ENCODE measurements around the gene FAM107B.
"Not testable (repeated sequence)": the region's sequence is repeated elsewhere in the genome, so short reads cannot be mapped to it uniquely, and the experiment has no call there.

The FAM107B gene

GRCh38 chr10:14688189-14688588 lies 86.5 kb downstream of the FAM107B start:
- not testable (repeated sequence) for H3K4me1 ChIP-seq (ENCODE audit: insufficient read depth, low read length)

GRCh38 chr10:14687340-14687739 lies 87.4 kb downstream of the FAM107B start:
- no peaks in the 10 kb centered on the region for H3K4me1 ChIP-seq (ENCODE audit: insufficient read depth, low read length)
- no peaks in the 10 kb centered on the region for H3K27me3 ChIP-seq (ENCODE audit: control insufficient read depth in 1 of 2, insufficient read depth in 2 of 2, low read length in 2 of 2)

More at GRCh38 chr10:14688189-14688588, 86.5 kb downstream of the FAM107B start:
- H3K9ac ChIP-seq (ENCODE audit: low read length); H3K27me3 ChIP-seq (ENCODE audit: control insufficient read depth in 1 of 2, insufficient read depth in 2 of 2, low read length in 2 of 2); H3K4me3 ChIP-seq (ENCODE audit: low read depth in 1 of 2, low read length in 2 of 2); H3K9me3 ChIP-seq (ENCODE audit: low read length); H3K27ac ChIP-seq (ENCODE audit: low read depth, low read length); H3K36me3 ChIP-seq (ENCODE audit: insufficient read depth, low read length): not testable (repeated sequence)

GRCh38 chr10:14686356-14686755 lies 88.3 kb downstream of the FAM107B start:
- H3K9ac ChIP-seq (ENCODE audit: low read length), result no peak overlapping the region
- H3K27ac ChIP-seq (ENCODE audit: low read depth, low read length), result no peak overlapping the region
- H3K27me3 ChIP-seq (ENCODE audit: control insufficient read depth in 1 of 2, insufficient read depth in 2 of 2, low read length in 2 of 2), result no peaks in the 10 kb centered on the region
- H3K4me1 ChIP-seq (ENCODE audit: insufficient read depth, low read length), result no peaks in the 10 kb centered on the region
- no peak overlapping the region for H3K4me3 ChIP-seq (ENCODE audit: low read depth in 1 of 2, low read length in 2 of 2)
- no peaks in the 10 kb centered on the region for H3K36me3 ChIP-seq (ENCODE audit: insufficient read depth, low read length)
- no peaks in the 10 kb centered on the region for H3K9me3 ChIP-seq (ENCODE audit: low read length)

More at GRCh38 chr10:14687340-14687739, 87.4 kb downstream of the FAM107B start:
- Histone ChIP-seq H3K9ac (ENCODE audit: low read length) (no peak overlapping the region), H3K4me3 (ENCODE audit: low read depth in 1 of 2, low read length in 2 of 2) (no peak overlapping the region), H3K27ac (ENCODE audit: low read depth, low read length) (no peak overlapping the region), H3K9me3 (ENCODE audit: low read length) (no peaks in the 10 kb centered on the region), H3K36me3 (ENCODE audit: insufficient read depth, low read length) (no peaks in the 10 kb centered on the region)

GRCh38 chr10:14684354-14684753 lies 90.3 kb downstream of the FAM107B start:
- no peak overlapping the region for H3K9ac ChIP-seq (ENCODE audit: low read length)
- no peaks in the 10 kb centered on the region for H3K36me3 ChIP-seq (ENCODE audit: insufficient read depth, low read length)
- no peak overlapping the region for H3K4me3 ChIP-seq (ENCODE audit: low read depth in 1 of 2, low read length in 2 of 2)
- no peaks in the 10 kb centered on the region for H3K9me3 ChIP-seq (ENCODE audit: low read length)
- no peak overlapping the region for H3K27ac ChIP-seq (ENCODE audit: low read depth, low read length)
- no peaks in the 10 kb centered on the region for H3K4me1 ChIP-seq (ENCODE audit: insufficient read depth, low read length)
- no peaks in the 10 kb centered on the region for H3K27me3 ChIP-seq (ENCODE audit: control insufficient read depth in 1 of 2, insufficient read depth in 2 of 2, low read length in 2 of 2)

- no peak overlapping the region for H3K27ac ChIP-seq (ENCODE audit: low read depth, low read length)
- H3K9ac ChIP-seq (ENCODE audit: low read length), result no peak overlapping the region
- H3K36me3 ChIP-seq (ENCODE audit: insufficient read depth, low read length), result no peaks in the 10 kb centered on the region
- no peaks in the 10 kb centered on the region for H3K27me3 ChIP-seq (ENCODE audit: control insufficient read depth in 1 of 2, insufficient read depth in 2 of 2, low read length in 2 of 2)
- no peak overlapping the region for H3K4me3 ChIP-seq (ENCODE audit: low read depth in 1 of 2, low read length in 2 of 2)
- H3K4me1 ChIP-seq (ENCODE audit: insufficient read depth, low read length), result no peaks in the 10 kb centered on the region
- H3K9me3 ChIP-seq (ENCODE audit: low read length), result no peaks in the 10 kb centered on the region
Measured at GRCh38 chr10:14683256-14683655, 91.4 kb downstream of the FAM107B start.

- Histone ChIP-seq H3K4me3 (ENCODE audit: low read depth in 1 of 2, low read length in 2 of 2) (no peak overlapping the region), H3K36me3 (ENCODE audit: insufficient read depth, low read length) (no peaks in the 10 kb centered on the region), H3K9ac (ENCODE audit: low read length) (no peak overlapping the region), H3K27ac (ENCODE audit: low read depth, low read length) (no peak overlapping the region), H3K9me3 (ENCODE audit: low read length) (no peaks in the 10 kb centered on the region), H3K4me1 (ENCODE audit: insufficient read depth, low read length) (no peaks in the 10 kb centered on the region), H3K27me3 (ENCODE audit: control insufficient read depth in 1 of 2, insufficient read depth in 2 of 2, low read length in 2 of 2) (no peaks in the 10 kb centered on the region)
Measured at GRCh38 chr10:14681802-14682201, 92.9 kb downstream of the FAM107B start.

GRCh38 chr10:14681305-14681704 lies 93.4 kb downstream of the FAM107B start:
- Histone ChIP-seq H3K9ac (ENCODE audit: low read length) (no peak overlapping the region), H3K4me1 (ENCODE audit: insufficient read depth, low read length) (no peaks in the 10 kb centered on the region), H3K4me3 (ENCODE audit: low read depth in 1 of 2, low read length in 2 of 2) (no peak overlapping the region), H3K9me3 (ENCODE audit: low read length) (no peaks in the 10 kb centered on the region), H3K27ac (ENCODE audit: low read depth, low read length) (no peak overlapping the region), H3K36me3 (ENCODE audit: insufficient read depth, low read length) (no peaks in the 10 kb centered on the region), H3K27me3 (ENCODE audit: control insufficient read depth in 1 of 2, insufficient read depth in 2 of 2, low read length in 2 of 2) (no peaks in the 10 kb centered on the region)

GRCh38 chr10:14678637-14679036 lies 96.1 kb downstream of the FAM107B start:
- no peak overlapping the region for H3K9ac ChIP-seq (ENCODE audit: low read length)
- no peaks in the 10 kb centered on the region for H3K36me3 ChIP-seq (ENCODE audit: insufficient read depth, low read length)
- H3K9me3 ChIP-seq (ENCODE audit: low read length), result no peaks in the 10 kb centered on the region
- H3K4me1 ChIP-seq (ENCODE audit: insufficient read depth, low read length), result peaks cover 9% of the 10 kb centered on the region
- no peak overlapping the region for H3K27ac ChIP-seq (ENCODE audit: low read depth, low read length)
- no peaks in the 10 kb centered on the region for H3K27me3 ChIP-seq (ENCODE audit: control insufficient read depth in 1 of 2, insufficient read depth in 2 of 2, low read length in 2 of 2)
- no peak overlapping the region for H3K4me3 ChIP-seq (ENCODE audit: low read depth in 1 of 2, low read length in 2 of 2)

- H3K9me3 ChIP-seq (ENCODE audit: low read length), result no peaks in the 10 kb centered on the region
- H3K9ac ChIP-seq (ENCODE audit: low read length), result no peak overlapping the region
- H3K27me3 ChIP-seq (ENCODE audit: control insufficient read depth in 1 of 2, insufficient read depth in 2 of 2, low read length in 2 of 2), result no peaks in the 10 kb centered on the region
- H3K4me1 ChIP-seq (ENCODE audit: insufficient read depth, low read length), result peaks cover 24% of the 10 kb centered on the region
- H3K27ac ChIP-seq (ENCODE audit: low read depth, low read length), result no peak overlapping the region
- no peak overlapping the region for H3K4me3 ChIP-seq (ENCODE audit: low read depth in 1 of 2, low read length in 2 of 2)
- H3K36me3 ChIP-seq (ENCODE audit: insufficient read depth, low read length), result no peaks in the 10 kb centered on the region
Measured at GRCh38 chr10:14676732-14677131, 98.0 kb downstream of the FAM107B start.

GRCh38 chr10:14674376-14675050 lies 100.2 kb downstream of the FAM107B start:
- H3K36me3 ChIP-seq (ENCODE audit: insufficient read depth, low read length), result no peaks in the 10 kb centered on the region
- H3K27me3 ChIP-seq (ENCODE audit: control insufficient read depth in 1 of 2, insufficient read depth in 2 of 2, low read length in 2 of 2), result no peaks in the 10 kb centered on the region
- H3K27ac ChIP-seq (ENCODE audit: low read depth, low read length), result no peak overlapping the region
- H3K4me1 ChIP-seq (ENCODE audit: insufficient read depth, low read length), result peaks cover 39% of the 10 kb centered on the region
- H3K4me3 ChIP-seq (ENCODE audit: low read depth in 1 of 2, low read length in 2 of 2), result no peak overlapping the region
- no peaks in the 10 kb centered on the region for H3K9me3 ChIP-seq (ENCODE audit: low read length)
- H3K9ac ChIP-seq (ENCODE audit: low read length), result no peak overlapping the region

GRCh38 chr10:14673189-14673861 lies 101.4 kb downstream of the FAM107B start:
- no peak overlapping the region for H3K4me3 ChIP-seq (ENCODE audit: low read depth in 1 of 2, low read length in 2 of 2)
- H3K27ac ChIP-seq (ENCODE audit: low read depth, low read length), result no peak overlapping the region
- no peak overlapping the region for H3K9ac ChIP-seq (ENCODE audit: low read length)
- no peaks in the 10 kb centered on the region for H3K36me3 ChIP-seq (ENCODE audit: insufficient read depth, low read length)
- H3K9me3 ChIP-seq (ENCODE audit: low read length), result no peaks in the 10 kb centered on the region
- H3K27me3 ChIP-seq (ENCODE audit: control insufficient read depth in 1 of 2, insufficient read depth in 2 of 2, low read length in 2 of 2), result no peaks in the 10 kb centered on the region
- peaks cover 45% of the 10 kb centered on the region for H3K4me1 ChIP-seq (ENCODE audit: insufficient read depth, low read length)

- Histone ChIP-seq H3K9ac (ENCODE audit: low read length) (no peak overlapping the region), H3K4me3 (ENCODE audit: low read depth in 1 of 2, low read length in 2 of 2) (no peak overlapping the region), H3K27ac (ENCODE audit: low read depth, low read length) (peak overlapping the region; percentile 57), H3K4me1 (ENCODE audit: insufficient read depth, low read length) (peaks cover 57% of the 10 kb centered on the region), H3K9me3 (ENCODE audit: low read length) (no peaks in the 10 kb centered on the region), H3K36me3 (ENCODE audit: insufficient read depth, low read length) (no peaks in the 10 kb centered on the region), H3K27me3 (ENCODE audit: control insufficient read depth in 1 of 2, insufficient read depth in 2 of 2, low read length in 2 of 2) (no peaks in the 10 kb centered on the region)
Measured at GRCh38 chr10:14671386-14671831, 103.3 kb downstream of the FAM107B start.

Data from muscle layer of colon (tissue), 2 donors.